NCI-H146 (cell line): ENCODE measurements around the gene VDR.
"Not testable (repeated sequence)": the region's sequence is repeated elsewhere in the genome, so short reads cannot be mapped to it uniquely, and the experiment has no call there.

ENCODE experiments used
- DNase-seq: peaks from one replicate; lab custom pipeline; 2025; lab: John Stamatoyannopoulos, UW

Gene VDR

DNA sequence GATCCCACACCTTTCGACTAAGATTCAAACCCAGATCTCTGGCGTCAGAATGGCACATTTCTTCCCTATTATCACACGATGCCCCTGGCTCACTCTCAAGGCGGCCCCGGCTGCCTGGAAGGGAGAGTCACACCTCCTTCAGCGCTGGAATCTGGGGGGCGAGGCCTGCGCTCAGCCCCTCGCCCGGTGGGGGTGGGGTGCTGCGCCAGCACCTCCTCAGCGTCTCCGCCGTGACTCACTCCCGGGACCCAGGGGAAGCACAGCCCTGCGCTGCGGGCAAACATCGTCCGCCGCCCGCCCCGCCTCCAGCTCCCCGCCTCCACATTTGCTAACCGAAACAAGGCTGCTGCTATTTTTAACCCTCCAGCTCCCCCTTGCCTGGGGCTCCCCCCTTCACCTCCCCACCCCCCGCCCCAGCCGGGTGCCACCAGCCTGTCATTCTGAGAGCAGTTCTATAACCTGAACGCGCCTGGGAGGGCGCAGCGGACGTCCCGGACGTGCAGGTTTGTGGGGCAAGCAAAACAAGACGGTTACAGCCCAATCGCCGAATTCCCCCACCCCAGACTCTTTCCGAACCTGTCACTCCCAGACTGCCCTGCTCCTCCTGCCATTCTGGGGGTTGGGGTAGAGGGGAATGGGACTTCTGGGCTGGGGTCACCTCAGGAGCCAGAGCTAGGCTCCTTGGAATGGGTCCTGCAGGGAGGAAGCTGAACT, 91.8 kb downstream of the VDR start:
- DNase-seq: no peak

DNA sequence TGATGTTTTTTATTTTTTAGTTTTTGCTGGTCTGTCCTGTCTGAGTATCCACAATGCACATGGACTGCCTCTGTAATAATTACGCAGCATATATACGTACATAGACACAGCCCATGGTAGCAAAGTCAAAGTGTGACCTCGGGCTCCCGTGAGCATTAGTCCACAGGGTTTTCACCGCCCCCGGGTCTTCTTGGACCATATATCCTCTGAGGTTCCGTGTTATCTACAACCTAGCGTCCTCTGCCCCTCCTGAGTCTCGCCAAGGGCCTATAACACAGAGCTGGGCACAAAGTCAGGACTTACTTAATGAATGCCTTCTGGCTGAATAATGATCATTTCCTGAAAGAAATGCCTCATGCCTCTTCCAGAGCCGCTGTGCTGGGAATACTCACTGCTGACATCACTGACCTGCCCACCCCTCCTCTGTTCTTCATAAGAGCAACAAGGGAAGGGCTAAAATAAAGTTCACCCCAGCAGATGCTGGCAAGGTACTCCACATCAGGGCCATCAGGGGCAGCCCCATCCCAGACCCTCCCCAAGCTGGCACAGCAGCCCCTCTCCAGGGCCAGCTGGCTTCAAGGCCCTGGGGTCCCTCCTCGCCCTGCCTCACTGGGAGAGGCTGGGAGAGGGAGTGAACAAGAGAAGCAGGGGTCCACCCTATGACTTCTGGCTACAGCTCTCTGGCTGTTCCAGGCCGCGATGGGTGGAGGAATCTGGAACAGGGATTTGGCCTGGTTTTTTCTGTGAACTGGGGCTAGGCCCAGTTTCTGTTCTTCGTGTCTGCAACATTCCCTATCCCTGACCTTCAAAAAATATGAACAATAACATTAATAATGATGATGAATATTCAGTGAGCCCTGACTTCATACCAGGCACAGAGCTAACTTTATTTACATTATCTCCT, 93.0 kb downstream of the VDR start:
- DNase-seq: no peak

GRCh38 chr12:47811072-47811396, 93.8 kb downstream of the VDR start:
- DNase-seq: no peak

GRCh38 chr12:47809518-47809917, 95.3 kb downstream of the VDR start:
- not testable (repeated sequence) for DNase-seq

DNA sequence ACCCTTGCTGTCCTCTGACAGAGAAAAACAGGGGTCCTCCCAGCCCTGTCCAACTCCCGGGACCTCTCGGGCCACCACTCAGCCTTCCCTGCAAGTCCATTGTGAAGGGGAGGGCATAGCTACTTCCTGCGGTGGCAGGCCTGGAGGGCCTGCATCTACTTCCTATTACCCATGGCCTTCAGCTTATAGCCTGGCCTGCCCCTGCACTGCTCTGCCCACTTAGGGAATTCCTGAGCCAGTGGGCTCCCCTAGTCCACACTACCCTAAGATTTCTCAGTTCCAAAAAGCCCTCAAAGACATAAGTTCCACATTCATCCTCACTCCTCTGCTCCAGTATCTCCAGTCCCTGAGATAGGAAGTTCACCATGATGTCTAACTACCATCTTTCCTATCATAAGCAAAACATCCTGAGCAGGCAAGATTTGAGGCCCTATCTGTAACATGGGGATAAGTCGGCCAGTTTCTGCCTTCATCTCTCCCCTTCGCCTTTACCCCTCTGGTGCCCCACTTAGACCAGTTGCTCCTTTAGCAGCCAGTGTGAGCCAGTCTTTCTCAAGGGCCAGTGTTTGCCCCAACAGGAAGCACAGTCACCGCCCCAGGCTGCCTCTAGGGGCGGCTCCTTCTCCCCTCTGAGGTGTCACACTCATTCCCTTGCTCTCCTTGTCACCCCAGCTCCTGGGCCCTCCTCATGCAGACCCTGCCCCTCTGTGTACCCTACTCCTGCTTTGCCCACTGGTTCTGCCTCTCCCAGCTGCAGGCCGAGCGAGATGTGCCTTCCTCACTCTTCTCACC, 96.0 kb downstream of the VDR start:
- peak; percentile 26 for DNase-seq

GRCh38 chr12:47808050-47808449, 96.7 kb downstream of the VDR start:
- DNase-seq: peak; percentile 59

DNA sequence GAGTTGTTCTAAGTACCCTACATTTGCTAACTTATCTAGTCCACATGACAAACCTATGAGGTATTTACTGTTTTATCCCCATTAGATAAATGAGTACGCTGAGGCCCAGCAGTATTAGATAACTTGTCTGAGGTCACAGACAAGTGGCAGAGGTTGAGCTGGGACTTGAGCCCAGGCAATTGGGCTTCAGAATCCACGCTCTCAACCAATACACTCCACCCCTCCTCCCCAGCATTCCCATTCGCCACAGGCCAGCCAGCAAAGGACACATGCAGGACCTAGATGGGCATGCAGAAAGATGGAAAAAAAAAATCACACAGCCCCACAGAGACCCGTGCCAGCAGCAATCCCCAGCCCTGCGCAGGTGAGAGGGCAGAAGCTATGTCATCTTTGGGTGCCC, 97.5 kb downstream of the VDR start:
- DNase-seq: no peak

- DNase-seq: no peak
These were observed 99.4 kb downstream of the VDR start for GRCh38 chr12:47805417-47805816.

DNA sequence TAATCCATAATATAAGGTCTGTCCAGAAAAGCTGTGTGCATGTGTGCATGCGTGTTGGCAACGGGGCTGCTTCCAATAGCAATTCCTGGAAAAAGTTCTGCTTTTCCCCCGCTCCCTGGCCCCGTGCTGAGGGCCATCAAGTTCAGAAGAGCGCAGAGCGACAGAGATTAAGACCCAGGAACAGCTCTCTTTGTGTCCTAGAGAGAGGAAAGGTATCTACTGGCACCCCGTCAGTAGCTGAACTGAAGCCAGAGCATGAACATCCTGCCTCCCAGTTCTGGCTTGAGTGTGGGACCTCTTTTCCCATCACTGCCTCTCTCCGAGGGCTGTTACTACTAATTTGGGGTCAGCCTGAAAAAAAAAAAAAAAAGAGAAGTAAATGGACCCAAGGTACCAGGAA, 100.6 kb downstream of the VDR start:
- DNase-seq: no peak

DNA sequence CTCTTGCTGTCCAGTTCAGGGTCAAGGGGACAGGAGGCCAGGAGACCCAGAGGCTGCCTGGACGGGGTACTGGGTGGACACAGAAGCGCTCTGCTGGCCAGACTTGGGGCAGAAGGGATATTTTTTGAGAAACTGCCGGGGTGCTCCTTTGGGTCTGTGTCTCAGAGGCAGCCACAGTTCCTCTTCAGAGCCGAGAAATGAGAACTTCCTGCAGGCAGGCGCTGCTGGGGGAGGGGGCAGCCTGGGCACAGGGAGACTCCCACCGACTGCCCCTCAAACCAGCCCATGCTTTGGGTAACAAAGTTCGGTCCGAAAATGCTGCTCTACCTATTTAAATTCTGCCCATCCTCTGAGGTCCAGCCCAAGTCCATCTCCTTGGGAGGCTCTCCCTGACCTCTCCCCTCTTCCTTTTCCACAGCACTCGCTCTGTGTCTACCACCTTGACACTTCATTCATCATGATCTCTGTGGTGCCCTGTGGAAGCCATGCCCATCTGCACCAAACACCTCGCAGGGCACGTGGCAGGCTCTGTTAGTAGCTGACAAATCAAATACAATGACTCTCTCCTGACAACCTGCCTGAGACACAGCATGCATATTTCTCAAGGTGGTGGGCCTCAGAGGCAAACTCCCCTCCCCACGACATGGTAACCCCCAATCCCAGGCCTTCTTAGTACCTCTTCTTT, 101.5 kb downstream of the VDR start:
- DNase-seq: no peak

- no peak for DNase-seq
These were observed 102.5 kb downstream of the VDR start for GRCh38 chr12:47802312-47802711.

DNA sequence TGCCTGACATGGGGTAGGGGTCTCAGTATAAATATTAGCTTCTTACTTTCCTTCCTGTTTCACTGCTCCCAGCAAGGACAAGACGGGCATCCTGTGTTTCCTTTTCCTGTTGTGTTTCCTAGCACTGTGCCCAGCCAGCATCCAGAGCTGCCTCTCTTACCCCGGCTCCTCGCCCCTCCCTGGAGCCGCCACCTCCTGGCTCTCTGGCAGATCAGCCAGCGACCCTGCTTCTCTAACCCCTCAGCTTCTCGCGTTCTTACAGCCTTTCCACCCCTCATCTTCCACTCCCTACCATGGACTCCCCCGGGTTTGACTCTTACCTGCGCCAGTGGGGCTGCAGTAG, 102.9 kb downstream of the VDR start:
- DNase-seq: no peak

DNA sequence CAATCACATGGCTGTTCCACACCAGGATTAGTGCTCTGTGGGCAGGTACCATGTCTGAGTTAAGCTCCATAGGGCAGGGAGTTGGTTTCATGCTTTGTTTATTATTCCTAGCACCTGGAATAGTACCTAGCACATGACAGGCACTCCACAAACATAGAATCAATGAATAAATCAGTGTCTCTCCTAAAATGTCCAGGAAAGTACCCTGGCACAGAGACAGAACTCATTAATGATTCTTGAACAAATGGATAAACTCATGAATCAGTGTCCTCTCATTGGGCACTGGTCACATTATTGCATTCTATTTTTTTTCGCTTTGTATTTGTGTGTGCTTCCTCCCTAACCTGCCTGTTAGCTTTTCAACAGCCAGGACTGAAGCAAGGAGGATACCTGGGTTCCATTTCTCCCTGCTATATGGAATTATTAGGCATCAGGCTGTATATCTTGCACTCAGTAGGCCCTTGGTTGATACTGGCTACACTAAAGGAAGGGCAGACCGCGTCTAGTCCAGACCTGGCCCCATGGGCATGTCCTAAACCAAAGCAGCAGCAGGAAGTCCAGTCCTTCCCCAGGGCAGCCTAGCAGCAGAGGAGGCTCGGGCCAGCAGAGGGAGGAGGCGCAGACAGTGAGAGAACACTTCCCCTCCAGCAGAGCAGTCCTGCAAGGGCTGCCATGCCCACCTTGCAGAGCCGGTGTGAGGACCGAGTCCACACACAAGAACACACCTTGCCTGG, 103.5 kb downstream of the VDR start:
- DNase-seq: no peak

DNA sequence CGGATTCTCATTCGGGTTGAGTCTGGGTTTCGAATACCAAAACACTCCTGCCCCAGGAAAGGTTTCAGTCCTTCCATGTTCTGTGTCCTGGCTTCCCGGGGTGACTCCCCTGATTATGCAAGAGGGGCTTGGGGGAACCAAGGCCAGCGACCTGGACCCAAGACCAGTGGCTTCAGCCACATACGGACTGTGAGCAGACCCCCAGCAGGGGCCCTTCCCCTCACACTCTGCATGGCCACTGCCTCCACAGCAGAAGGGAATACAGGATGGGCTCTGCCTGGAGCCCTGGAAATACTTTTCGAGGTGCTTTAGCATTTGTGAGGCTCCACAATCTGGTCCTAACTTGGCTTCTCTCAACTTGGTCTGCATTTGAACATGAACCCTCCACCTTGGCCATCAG, 104.2 kb downstream of the VDR start:
- no peak for DNase-seq

GRCh38 chr12:47799357-47799955, 105.3 kb downstream of the VDR start:
- DNase-seq: peak; percentile 60

- no peak for DNase-seq
These were observed 106.3 kb downstream of the VDR start for GRCh38 chr12:47798382-47798948.

GRCh38 chr12:47797441-47797840, 107.4 kb downstream of the VDR start:
- peak; percentile 44 for DNase-seq

GRCh38 chr12:47795814-47796411, 108.9 kb downstream of the VDR start:
- DNase-seq: no peak

GRCh38 chr12:47795121-47795813, 109.5 kb downstream of the VDR start:
- no peak for DNase-seq

- no peak for DNase-seq
These were observed 110.1 kb downstream of the VDR start for GRCh38 chr12:47794679-47795078.
